GM21723 (cell line): ENCODE results near the gene ENTPD5.
"Not testable (repeated sequence)": the region's sequence is repeated elsewhere in the genome, so short reads cannot be mapped to it uniquely, and the experiment has no call there.

Source experiments
- ATAC-seq: cut with Tn5 transposase; IDR thresholded peaks from one replicate; pipeline ENCODE4 v1.9.1; 2021; ENCODE audit warnings: mild to moderate bottlenecking, moderate library complexity; ENCODE audit not compliant: unreplicated experiment

ENTPD5 gene

DNA sequence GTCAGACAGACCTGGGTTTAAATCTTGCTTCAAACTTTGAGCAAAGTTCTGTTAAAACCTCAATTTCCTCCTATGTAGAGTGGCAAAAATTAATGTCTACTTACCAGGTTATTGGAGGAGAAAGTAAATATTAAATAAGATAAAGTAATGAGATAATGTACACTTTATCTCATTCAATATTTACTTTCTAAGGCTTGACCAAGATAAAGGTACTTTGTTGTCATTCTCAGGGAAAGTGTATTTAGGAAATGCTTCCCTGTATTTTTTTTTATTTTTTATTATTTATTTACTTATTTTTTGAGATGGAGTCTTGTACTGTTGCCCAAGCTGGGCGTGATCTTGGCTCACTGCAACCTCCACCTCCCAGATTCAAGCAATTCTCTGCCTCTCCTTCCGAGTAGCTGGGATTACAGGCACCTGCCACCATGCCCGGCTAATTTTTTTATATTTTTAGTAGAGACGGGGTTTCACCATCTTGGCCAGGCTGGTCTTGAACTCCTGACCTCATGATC is 73.9 kb downstream of the ENTPD5 start:
- ATAC-seq = no peak

GRCh38 chr14:73944432-73945158 is 74.5 kb downstream of the ENTPD5 start:
- ATAC-seq = no peak

- ATAC-seq = no peak
Measured at GRCh38 chr14:73943083-73943482, 76.0 kb downstream of the ENTPD5 start.

- ATAC-seq = no peak
Measured at GRCh38 chr14:73942180-73942579, 76.9 kb downstream of the ENTPD5 start.

DNA sequence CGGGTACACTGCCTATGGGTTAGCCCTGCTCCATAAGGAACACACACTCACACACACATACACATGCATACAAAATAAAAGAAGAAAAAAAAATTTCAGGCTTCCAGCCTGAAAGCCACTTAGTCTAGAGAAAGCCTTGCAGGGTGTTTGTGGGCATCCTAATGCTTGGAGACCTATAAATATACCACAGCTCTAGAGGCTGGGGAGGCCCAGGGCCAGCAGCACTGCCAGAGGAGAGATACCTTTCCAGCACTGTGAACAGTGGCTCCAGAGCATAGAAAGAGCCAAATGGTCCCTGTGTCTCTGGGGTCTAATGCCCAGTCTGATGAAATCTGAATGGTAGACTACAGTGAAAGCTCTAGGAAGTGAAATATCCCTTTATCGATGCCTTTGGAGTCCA is 82.1 kb downstream of the ENTPD5 start:
- no peak for ATAC-seq

- ATAC-seq = no peak
Measured at GRCh38 chr14:73936548-73936947, 82.5 kb downstream of the ENTPD5 start.

- no peak for ATAC-seq
Measured at GRCh38 chr14:73935666-73936065, 83.4 kb downstream of the ENTPD5 start.

- ATAC-seq = no peak
Measured at GRCh38 chr14:73924337-73924736, 94.8 kb downstream of the ENTPD5 start.

GRCh38 chr14:73919457-73919856 is 99.6 kb downstream of the ENTPD5 start:
- not testable (repeated sequence) for ATAC-seq

DNA sequence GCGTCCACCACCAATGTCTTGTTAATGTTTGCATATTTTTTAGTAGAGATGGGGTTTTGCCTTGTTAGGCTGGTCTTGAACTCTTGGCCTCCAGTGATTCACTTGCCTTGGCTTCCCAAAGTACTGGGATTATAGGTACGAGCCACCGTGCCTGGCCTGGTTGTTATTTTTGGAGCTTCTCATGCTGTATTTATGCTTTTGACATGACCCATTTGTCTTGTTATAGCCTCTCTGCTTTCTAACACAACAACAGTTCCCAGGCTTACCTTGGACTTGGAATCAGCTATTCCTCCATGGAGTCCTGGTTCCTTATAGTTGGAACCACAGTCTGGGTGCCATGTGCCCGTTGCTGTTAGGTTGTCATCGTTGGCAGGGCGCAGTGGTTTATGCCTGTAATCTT is 102.8 kb downstream of the ENTPD5 start:
- no peak for ATAC-seq

DNA sequence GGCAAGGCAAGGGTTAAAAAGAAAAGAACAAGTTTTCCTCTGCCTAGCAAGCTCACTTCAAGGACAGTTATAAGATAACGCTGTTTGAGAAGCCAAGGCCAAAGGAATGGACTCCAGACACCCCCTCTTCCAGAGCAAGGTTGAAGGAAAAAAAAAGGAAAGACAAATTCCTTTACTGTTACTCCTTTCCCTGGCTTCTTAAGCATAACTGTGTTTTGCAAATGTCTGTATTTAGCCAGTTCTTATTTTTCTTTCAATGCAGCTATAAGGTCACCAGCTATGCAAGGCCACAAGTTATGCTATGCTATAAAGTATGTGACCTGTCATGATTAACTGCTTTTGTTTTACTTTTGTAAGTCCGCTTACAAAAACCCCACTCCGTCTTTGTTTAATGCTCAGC is 105.8 kb downstream of the ENTPD5 start:
- ATAC-seq = no peak

DNA sequence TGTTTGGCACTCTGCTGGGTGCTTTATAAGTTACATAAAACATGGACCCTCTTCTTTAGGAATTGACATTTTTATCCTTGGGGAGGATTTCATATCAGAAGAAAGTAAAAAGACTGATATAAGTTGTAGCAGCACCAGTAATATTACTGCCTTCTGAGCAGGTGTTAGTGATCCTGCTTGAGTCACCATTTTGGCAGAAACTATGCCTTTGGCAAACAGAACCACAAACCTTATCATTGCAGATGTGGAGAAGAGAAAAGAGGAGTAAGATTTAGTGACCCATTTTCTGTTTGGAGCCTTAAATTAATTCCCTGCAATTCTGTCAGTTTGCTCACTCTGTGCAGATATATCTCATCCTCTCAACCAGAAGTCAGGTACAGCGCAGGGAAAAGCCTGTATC is 109.4 kb downstream of the ENTPD5 start:
- no peak for ATAC-seq
